Lower leg skin (tissue), 4 donors: Measurements from ENCODE around the gene INSL3. TPM values are rescaled to one million over a fixed set of nuclear protein-coding genes. Genes with fewer than 3 reads are reported as not detected.

ENCODE experiments used
- DNase-seq, 2 donors: peaks; one replicate each; pipeline ENCODE4 v3.0.0-alpha.2; 2019; ENCODE audit warnings: low spot score in 2 of 2
- H3K4me3 ChIP-seq: fragments of 200-600 bp; sonication (generic); 2 replicates; pipeline ENCODE4 v1.5.1; 2017; ENCODE audit warnings: mild to moderate bottlenecking, low read depth; ENCODE audit not compliant: poor library complexity, severe bottlenecking
- POLR2A ChIP-seq, 2 donors: fragments of 450-650 bp; IDR thresholded peaks; one replicate each; pipeline ENCODE4 v1.6.1; 2016 to 2017; ENCODE audit warnings: antibody characterized with exemption in 2 of 2, mild to moderate bottlenecking in 1 of 2, moderate library complexity in 1 of 2
- WGBS, 2 donors: methylation state at CpG; one replicate each; pipeline ENCODE4 v1.1.5; 2018; 5-methylcytosine and 5-hydroxymethylcytosine counted together
- intact Hi-C: fragments of 100-400 bp; cut with DNase I; formaldehyde crosslinking; loops from one replicate; pipeline ENCODE4 v1.15.0; 2023; ENCODE audit warnings: low total_unique reads
- total RNA-seq, 4 donors: library from RNA; depleted of rRNA; stranded (reverse); fragments of >200 nt; gene quantifications; one replicate each; pipeline ENCODE4 v1.1.0, GENCODE V29; 2016
- TF ChIP-seq, protein P1 (sequence below), 3 donors: fragments of 450-650 bp; IDR thresholded peaks; one replicate each; pipeline ENCODE4 v1.5.1; 2016; ENCODE audit warnings: antibody characterized with exemption in 3 of 3, mild to moderate bottlenecking in 3 of 3, moderate library complexity in 2 of 3

The INSL3 gene
- total RNA-seq, 4 donors from 2014 or later: not detected

DNA sequence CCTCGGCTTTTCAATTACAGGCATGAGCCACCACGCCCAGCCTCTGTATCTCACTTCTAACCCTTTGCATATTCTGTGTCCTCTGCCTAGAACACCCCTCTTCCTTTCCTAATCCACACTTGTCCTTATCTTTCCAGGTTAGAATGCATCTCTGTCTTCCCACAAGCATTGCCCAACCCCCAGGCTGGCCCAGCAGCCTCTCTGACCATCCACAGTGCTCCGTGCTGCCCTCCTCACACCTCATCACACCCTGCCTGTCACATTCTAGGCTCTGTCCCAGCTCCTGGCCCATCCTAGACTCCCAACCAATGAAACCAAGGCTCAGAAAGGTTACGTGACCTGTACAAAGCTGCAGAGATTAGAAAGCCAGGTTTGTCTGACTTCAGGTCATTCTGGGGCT lies 15.2 kb upstream of the INSL3 start:
- WGBS, 2 donors: 64 to 76% methylated on average over 4 of the region's 4 CpGs
- DNase-seq: no peak
- TF ChIP-seq, protein P1, sequence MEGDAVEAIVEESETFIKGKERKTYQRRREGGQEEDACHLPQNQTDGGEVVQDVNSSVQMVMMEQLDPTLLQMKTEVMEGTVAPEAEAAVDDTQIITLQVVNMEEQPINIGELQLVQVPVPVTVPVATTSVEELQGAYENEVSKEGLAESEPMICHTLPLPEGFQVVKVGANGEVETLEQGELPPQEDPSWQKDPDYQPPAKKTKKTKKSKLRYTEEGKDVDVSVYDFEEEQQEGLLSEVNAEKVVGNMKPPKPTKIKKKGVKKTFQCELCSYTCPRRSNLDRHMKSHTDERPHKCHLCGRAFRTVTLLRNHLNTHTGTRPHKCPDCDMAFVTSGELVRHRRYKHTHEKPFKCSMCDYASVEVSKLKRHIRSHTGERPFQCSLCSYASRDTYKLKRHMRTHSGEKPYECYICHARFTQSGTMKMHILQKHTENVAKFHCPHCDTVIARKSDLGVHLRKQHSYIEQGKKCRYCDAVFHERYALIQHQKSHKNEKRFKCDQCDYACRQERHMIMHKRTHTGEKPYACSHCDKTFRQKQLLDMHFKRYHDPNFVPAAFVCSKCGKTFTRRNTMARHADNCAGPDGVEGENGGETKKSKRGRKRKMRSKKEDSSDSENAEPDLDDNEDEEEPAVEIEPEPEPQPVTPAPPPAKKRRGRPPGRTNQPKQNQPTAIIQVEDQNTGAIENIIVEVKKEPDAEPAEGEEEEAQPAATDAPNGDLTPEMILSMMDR (IDR thresholded peaks at IDR 0.05): no peak
- intact Hi-C loops: no loop called here
- no peak overlapping the region for H3K4me3 ChIP-seq

DNA sequence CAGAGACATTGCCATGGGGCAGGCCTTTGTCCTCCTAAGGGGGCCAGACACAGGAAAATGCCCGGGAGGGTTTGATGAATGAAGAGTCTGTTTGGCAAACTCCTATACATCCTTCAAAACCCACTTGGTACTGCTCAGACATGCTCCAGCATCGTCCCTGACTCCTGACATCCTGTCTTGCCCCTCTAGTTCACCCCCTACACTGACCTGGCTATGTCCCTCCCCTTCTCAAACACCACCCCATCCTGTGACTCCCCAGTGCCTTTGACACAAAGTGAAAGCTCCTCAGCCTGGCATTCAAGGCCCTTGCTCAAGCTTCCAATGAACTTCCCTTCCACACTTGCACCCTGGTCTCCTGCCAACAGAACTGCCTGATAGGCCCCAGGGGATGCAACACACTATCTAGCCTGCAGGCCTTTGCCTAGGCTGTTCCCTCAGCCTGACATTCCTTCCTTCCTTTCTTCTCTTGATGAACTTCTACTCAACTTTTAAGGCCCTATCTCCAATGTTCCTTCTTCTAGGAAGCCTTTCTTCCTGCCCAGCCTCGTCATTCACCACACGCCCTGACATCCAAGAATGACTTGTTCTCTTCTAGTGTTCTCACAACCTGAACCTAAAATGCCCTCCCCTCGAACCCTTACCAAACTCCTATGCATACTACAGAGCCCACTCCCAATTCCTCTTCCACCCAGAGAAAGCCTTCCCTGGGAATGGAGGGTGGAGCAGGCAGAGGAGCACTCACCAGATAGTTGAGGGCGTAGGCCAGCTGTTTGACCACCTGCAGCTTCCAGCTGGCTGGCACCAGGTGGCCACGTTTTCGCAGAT lies 14.1 kb upstream of the INSL3 start:
- H3K4me3 ChIP-seq: no peak overlapping the region
- WGBS, 2 donors: 63 to 70% methylated on average over 8 of the region's 8 CpGs
- TF ChIP-seq POLR2A (IDR thresholded peaks at IDR 0.05): no peak
- TF ChIP-seq, protein P1 (IDR thresholded peaks at IDR 0.05): no peak
- intact Hi-C loops: no loop called here
- DNase-seq: no peak

DNA sequence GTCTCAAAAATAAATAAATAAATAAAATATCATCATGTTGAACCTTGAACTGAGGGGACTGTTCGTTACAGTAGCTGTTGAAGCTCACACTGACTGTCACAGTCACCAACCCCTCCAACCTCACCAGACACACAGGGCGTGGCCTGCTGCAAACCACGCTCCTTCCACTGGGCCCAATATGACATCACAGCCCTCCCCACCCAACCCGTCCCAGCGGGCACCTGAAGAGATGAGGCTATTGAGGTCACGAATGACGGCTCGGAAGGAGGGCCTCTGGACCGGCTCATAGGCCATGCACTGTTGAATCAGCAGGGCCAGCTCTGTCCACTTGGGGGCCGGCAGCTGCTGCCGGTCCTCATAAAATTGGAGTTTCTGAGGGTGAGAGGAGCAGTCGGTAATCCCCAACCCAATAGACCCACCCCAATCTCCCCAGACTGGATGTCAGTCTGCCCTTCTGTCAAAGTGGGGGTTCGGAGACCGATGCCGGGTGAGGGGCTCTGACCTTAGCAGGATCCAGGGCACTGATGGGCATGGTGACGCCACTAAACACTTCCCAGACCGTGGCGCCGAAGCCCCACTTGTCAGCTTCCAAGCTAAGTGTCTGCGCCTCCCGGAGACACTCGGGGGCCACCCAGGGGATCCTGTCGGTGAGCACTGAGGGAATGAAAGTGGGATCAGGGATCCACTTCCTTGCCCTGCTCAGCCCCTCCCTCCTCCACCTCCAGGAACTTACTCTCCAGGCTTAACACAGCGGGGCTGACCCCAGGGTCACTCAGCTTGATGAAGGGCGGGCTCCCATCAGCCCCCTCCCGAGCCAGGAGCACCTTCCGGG lies 13.2 kb upstream of the INSL3 start:
- intact Hi-C loops: no loop called here
- no peak overlapping the region for H3K4me3 ChIP-seq
- 82 to 87% methylated on average over 27 of the region's 27 CpGs for WGBS, 2 donors
- TF ChIP-seq, protein P1 (IDR thresholded peaks at IDR 0.05): no peak
- TF ChIP-seq POLR2A (IDR thresholded peaks at IDR 0.05): no peak
- DNase-seq: no peak

DNA sequence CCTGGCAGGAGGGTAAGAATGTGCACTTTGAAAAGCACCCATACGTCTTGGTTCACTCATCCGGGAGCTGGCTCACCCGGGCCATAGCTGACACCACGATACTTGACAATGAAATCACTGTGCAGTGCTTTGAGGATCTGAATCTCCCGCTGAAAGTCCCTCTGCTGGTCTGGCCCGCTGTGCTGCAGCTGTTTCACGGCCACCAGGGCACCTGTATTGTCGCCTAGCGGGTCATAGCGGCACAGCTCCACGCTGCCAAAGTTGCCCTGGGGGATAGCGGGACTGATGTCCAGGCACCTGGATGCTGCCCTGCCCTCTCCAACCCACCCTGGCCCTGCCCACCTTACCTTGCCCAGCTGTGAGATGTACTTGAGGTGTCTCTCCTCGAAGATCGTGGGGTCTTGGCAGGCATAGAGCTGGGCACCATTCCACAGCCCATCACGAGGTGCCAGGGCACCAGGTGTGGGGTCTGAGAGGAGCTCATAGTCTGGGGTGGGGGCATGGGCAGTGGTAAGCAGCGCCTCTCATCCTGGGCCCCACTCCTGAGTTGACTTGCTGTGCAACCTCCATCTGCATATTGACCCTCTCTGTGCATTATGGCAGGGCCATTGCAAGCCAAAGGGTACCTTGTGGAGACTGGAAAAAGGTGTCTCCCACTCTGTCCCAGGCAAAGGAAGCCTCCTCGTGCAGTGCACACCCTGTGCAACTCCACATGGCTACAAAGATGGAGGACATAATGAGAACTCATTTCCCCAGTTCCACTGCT lies 11.3 kb upstream of the INSL3 start:
- no peak for DNase-seq
- intact Hi-C loops: no loop called here
- WGBS, 2 donors: 73 to 87% methylated on average over 17 of the region's 17 CpGs
- TF ChIP-seq, protein P1 (IDR thresholded peaks at IDR 0.05): no peak
- no peak for TF ChIP-seq POLR2A (IDR thresholded peaks at IDR 0.05)
- H3K4me3 ChIP-seq: no peak overlapping the region

DNA sequence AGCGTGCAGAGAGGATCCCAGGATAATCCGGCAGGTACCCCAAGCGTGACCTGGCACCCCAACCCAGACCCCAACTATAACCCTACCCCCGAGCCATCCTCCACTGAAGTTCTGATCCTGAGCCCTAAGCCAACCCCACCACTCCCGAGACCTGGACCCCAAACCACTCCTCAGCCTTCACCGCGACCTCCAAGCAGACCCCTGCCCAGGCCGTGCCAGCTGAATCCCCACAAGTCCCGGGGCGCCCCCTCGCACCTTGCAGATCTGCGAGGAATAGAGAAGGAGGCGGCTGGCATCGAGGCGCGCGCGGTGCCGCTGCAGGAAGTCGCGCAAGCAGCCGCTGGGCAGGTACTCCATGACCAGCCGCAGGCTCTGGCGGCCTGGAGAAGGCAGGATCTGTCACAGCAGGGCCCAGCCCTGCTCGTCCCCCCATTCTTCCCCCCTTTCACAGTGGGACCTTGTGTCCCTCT lies 10.1 kb upstream of the INSL3 start:
- WGBS, 2 donors: 46 to 58% methylated on average over 16 to 21 of the region's 25 CpGs
- no peak overlapping the region for H3K4me3 ChIP-seq

More for the DNA sequence above, 10.1 kb upstream of the INSL3 start:
- TF ChIP-seq POLR2A (IDR thresholded peaks at IDR 0.05): no peak
- intact Hi-C loops: no loop called here
- no peak for DNase-seq
